ENCODE measurements around the gene EVA1A.

GRCh38 chr2:75527676-75528075 is 33.1 kb downstream of the EVA1A start:
- no peak for TF ChIP-seq CTCF (conservative IDR thresholded peaks at IDR 0.05)
- TF ChIP-seq EZH2 (IDR thresholded peaks at IDR 0.05; ENCODE audit: low read depth), result no peak
